Uterus (tissue), 2 donors: ENCODE measurements around the gene HTT.

Experiments
- CTCF ChIP-seq, 4 experiments: fragments of 200-600 bp in 2 of 4; fragments of 450-650 bp in 2 of 4; sonication (generic) in 2 of 4; IDR thresholded peaks; one replicate each; pipeline ENCODE4 v1.5.1; 2016 to 2019; ENCODE audit warnings: antibody characterized with exemption in 4 of 4, mild to moderate bottlenecking in 2 of 4, moderate library complexity in 1 of 4
- POLR2A ChIP-seq, 2 donors: fragments of 450-650 bp; IDR thresholded peaks; one replicate each; pipeline ENCODE4 v1.6.1; 2016; ENCODE audit warnings: antibody characterized with exemption in 2 of 2, mild to moderate bottlenecking in 1 of 2, moderate library complexity in 1 of 2

GRCh38 chr4:3040452-3041191, 33.9 kb upstream of the HTT start:
- no peak for TF ChIP-seq CTCF (IDR thresholded peaks at IDR 0.05)
- TF ChIP-seq POLR2A (IDR thresholded peaks at IDR 0.05), result no peak
